Stimulated activated CD4-positive, alpha-beta T cell treated with anti-CD3 and anti-CD28 coated beads, Interleukin-1b, Interleukin-23, amount 100 ng/mL, for 48 hours (primary cell): ENCODE measurements around the gene PGA3.
"Not testable (repeated sequence)": the region's sequence is repeated elsewhere in the genome, so short reads cannot be mapped to it uniquely, and the experiment has no call there.

Source experiments
- DNase-seq: peaks from one replicate; pipeline ENCODE4 v3.0.0-alpha.2; 2020

Gene PGA3

DNA sequence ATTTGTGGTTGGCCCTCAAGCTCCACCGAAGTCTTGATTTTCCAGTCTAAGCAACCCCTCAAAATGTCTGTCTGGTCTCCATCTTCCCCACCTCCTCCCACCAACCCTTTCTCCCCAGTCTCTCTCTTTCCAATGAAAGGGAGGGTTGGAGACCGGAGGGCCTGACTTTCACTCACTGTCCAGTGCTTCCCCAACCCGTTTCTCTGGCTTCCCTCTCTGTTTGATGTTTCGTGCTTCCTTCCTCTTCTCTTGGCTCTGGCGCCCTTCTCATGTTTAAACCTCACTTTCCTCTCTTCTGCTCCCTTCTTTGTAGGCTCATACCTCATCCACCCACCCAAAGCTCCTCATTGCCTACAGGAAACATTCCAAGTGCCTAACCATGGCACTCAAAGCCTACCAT is 31.0 kb upstream of the PGA3 start:
- no peak for DNase-seq

GRCh38 chr11:61172888-61173287 is 30.4 kb upstream of the PGA3 start:
- no peak for DNase-seq

GRCh38 chr11:61173456-61173855 is 29.9 kb upstream of the PGA3 start:
- DNase-seq = no peak

DNA sequence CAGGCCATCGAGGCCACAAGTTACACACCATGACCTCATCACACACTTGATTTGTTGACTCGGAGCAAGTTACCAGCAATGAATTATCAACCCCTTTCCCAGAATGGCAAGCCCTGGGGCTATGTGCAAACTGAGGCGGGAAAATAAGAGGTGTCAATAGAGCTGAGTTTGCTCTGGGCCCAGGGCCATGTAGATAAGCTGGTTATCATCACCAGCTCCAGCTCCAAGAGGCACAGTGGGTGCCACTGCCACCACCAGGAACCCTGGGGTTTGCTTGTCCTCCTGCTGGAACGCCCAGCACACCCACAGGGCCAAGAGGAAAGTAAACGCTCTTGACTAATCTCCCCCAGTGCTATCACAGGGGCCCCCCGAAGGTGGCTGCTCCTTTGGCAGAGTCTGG is 29.0 kb upstream of the PGA3 start:
- DNase-seq = no peak

GRCh38 chr11:61174949-61175348 is 28.4 kb upstream of the PGA3 start:
- no peak for DNase-seq

- no peak for DNase-seq
Observed at GRCh38 chr11:61176446-61176845, 26.9 kb upstream of the PGA3 start.

DNA sequence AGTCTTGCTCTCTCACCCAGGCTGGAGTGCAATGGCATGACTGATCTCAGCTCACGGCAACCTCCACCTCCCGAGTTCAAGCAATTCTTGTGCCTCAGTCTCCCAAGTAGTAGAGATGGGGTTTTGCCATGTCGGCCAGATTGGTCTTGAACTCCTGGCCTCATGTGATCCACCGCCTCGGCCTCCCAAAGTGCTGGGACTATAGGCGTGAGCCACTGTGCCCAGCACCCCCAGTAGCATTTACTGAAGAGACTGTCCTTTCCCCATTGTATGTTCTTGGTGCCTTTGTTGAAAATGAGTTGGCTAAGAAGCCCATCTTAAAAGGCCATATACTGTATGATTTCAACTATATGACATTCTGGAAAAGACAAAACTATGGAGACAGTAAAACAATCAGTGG is 23.1 kb upstream of the PGA3 start:
- DNase-seq = not testable (repeated sequence)

GRCh38 chr11:61181489-61181888 is 21.8 kb upstream of the PGA3 start:
- DNase-seq = no peak

DNA sequence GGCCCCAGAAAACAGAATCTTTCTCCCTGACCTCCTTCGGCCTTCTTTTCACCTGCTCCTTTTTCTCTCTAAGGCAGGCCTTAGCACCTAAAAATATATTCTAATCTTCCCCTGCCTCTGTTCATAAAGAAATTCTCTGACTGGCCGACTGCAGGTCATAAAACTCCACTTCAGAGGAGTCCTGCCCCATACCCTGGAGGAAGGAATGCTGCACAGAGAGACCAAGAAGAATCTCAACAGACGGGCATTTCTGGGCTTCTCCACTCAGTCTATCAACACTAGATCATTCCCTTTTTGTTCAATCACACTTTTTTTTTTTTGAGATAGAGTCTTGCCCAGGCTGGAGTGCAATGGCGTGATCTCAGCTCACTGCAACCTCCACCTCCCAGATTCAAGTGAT is 19.7 kb upstream of the PGA3 start:
- DNase-seq = no peak

GRCh38 chr11:61186504-61186903 is 16.8 kb upstream of the PGA3 start:
- no peak for DNase-seq

GRCh38 chr11:61187505-61188130 is 15.7 kb upstream of the PGA3 start:
- peak; percentile 75 for DNase-seq

DNA sequence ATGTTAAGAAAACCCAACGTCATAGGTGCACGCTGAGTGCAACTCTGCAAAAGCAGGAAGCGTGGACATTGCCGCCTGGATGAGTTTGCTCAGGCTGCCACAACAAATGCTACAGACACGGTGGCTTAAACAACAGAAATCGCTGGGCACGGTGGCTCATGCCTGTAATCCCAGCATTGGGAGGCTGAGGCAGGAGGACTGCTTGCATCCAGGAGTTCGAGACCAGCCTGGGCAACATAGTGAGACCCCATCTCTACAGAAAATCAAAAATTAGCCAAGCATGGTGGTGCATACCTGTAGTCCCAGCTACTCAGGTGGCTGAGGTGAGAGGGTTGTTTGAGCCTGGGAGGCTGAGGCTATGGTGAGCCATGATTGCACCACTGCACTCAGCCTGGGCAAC is 13.4 kb upstream of the PGA3 start:
- no peak for DNase-seq

DNA sequence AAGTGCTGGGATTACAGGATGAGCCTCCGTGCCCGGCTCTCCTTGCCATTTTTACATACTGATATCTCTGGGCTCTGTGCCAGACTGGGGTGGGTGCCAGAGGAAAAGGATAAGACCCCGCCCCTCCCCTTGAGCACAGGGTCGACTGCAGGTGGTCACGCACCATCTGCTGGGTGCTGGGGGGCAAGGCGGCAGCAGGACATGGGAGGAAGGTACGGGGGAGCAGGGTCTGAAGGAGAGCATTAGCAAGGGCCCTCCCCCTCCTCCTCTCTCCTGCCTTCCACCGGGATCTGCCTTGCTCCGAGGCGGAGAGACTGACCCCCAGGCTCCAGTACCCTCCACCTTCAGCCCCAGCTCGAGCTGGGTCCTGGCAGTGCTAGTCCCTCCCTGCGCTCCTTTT is 9.7 kb upstream of the PGA3 start:
- no peak for DNase-seq

DNA sequence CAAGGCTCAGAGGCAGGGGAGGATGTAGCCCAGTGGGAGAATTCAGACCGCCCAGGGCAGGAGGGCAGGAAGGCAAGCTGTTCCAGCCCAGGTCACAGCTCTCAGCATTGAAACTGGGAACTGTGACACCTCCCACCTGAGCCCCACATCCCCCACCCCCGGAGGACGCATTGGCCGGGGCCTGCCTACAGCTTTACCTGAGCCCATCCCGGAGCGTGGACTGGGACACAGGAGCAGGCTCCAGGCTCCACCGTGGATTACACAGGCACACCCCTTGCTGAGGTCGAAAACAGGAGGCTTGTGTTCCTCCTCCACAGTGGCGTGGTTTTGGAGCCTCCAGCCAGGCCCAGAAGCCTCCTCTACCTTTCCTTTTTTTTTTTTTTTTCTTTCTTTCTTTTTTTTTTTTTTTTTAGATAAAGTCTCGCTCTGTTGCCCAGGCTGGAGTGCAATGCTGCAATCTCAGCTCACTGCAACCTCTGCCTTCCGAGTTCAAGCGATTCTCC is 9.1 kb upstream of the PGA3 start:
- no peak for DNase-seq

DNA sequence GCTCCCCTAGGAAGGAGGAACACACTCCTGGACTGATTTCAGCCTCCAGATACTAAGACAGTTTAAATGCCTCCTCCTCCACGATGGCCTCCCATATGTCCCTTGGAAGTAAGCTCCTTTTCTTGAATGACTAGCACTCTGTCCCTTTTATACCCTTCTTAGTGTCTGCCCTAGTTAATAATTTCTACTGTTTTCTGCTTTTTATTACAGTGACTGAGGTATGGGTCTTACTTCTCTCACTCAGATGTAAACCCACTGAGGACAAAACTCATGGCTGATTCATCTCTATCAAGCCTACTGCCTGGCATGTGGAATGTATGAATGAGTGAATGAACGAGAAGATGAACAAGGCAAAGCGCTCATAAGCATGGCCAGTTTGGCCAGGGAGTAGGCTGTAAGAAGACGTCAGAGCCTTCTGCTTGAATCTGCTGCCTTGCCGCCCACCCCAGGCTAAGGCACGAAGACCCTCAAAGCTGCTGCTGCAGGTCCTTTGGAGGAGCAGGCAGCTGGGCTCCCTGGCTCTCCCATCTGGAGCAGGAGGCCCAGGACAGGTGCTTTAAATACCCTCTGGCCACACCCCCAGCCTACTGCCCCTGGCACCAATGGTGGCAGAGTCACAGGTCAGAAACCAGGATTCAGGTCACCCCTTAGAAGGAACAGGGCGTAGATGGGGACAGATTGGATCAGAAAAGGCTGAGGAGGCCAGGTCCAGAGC is 8.2 kb upstream of the PGA3 start:
- no peak for DNase-seq

GRCh38 chr11:61195719-61196118 is 7.6 kb upstream of the PGA3 start:
- DNase-seq = no peak

- no peak for DNase-seq
Observed at GRCh38 chr11:61198361-61198760, 5.0 kb upstream of the PGA3 start.

- no peak for DNase-seq
Observed at GRCh38 chr11:61198948-61199523, 4.3 kb upstream of the PGA3 start.

GRCh38 chr11:61201476-61201875 is 1.8 kb upstream of the PGA3 start:
- no peak for DNase-seq

DNA sequence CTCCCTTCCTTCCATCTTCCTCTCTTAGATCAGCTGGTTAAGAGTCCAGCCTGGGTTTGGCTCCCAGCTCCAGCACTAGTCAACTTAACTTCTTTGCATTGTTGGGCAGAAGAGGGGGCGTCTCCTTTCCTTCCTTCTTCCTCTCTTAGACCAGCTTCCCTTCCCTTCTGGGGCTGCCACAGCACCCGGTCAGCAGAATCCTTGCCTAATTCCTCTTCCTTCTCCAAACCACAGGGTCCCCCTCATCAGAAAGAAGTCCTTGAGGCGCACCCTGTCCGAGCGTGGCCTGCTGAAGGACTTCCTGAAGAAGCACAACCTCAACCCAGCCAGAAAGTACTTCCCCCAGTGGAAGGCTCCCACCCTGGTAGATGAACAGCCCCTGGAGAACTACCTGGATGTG is 558 bp downstream of the PGA3 start:
- DNase-seq = not testable (repeated sequence)

GRCh38 chr11:61204502-61205059 is 1.3 kb downstream of the PGA3 start:
- DNase-seq = not testable (repeated sequence)

GRCh38 chr11:61207636-61208310 is 4.5 kb downstream of the PGA3 start:
- not testable (repeated sequence) for DNase-seq

GRCh38 chr11:61210629-61211028 is 7.3 kb downstream of the PGA3 start:
- not testable (repeated sequence) for DNase-seq
